ENCODE measurements around the gene NEMP1. TPM values are rescaled to one million over a fixed set of nuclear protein-coding genes. Genes with fewer than 3 reads are reported as not detected.

Gene NEMP1
- polyA plus RNA-seq, 2 of the 4 experiments (the other 2 are of a cell fraction): 12.7 to 28.4 TPM

DNA sequence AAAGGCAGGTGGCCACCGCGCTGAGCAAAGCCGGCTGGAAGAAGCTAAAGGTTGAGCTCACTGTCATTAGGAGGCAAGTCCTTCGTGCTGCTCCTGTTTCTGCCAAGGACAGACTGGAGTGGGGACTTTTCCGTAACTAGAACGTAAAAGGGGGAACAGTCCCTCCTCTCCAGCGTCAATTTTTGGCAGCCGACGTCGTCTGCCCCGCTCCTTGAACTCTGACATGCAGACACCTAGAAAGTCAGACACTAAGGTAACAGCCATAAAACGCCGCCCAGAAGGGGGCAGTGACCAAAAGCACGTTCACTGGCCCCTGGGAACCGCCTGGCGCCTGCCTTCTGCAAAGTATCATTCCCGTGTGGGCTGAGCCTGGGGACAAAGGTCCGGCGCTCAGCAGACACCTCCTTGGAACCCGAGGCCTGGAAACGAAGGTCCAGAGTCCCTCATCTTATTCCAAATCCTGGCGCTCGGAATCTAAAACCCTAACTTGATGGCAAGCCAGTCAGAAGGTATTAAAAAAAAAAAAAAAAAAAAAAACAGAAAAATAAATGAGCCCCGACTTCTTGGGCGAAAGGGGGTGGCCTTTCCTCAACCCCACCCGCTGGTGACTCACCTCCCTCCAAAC, 48.6 kb upstream of the NEMP1 start (continued):
- TF ChIP-seq, protein P1, sequence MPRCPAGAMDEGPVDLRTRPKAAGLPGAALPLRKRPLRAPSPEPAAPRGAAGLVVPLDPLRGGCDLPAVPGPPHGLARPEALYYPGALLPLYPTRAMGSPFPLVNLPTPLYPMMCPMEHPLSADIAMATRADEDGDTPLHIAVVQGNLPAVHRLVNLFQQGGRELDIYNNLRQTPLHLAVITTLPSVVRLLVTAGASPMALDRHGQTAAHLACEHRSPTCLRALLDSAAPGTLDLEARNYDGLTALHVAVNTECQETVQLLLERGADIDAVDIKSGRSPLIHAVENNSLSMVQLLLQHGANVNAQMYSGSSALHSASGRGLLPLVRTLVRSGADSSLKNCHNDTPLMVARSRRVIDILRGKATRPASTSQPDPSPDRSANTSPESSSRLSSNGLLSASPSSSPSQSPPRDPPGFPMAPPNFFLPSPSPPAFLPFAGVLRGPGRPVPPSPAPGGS (IDR thresholded peaks at IDR 0.05): 0 out of 3 replicates have a peak, but pooled peaks have one; percentile 6
- TF ChIP-seq TP53 (CRISPR knock-in tag; IDR thresholded peaks at IDR 0.05): no peak
- 0 out of 2 replicates have a peak, but pooled peaks have one; percentile 10 for TF ChIP-seq RNF2 (IDR thresholded peaks at IDR 0.05; ENCODE audit: borderline replicate concordance, low read depth)
- no peak for TF ChIP-seq RCOR1 (IDR thresholded peaks at IDR 0.05; ENCODE audit: low read depth, low read length)
- peak; percentile 57 for TF ChIP-seq SMC3 (IDR thresholded peaks at IDR 0.05)

DNA sequence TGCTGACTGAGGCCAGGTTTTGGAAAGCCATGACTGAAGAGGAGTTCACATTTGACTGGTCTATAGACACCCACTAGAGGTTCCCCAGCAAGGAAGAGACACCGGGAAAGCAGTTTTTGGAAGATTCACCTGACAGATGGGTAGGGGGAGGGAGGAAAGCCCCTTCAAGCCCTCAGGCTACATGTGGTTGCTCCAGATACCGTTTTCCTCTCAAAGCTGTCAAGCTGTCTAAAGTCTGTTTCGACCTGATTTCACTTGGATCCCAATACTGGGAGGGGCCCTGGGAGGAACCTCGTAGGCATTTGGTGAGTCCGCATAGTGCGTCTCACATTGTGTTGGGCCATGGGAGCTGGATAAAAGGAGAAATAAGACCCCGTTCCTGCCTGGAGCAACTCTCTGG, 48.0 kb upstream of the NEMP1 start:
- POLR2A ChIA-PET: interaction anchor here (0.7 to 2.2 kb wide), 5 partner anchors 15 to 609 kb away, joined by 3 to 20 read pairs (median 4); partner anchors contain the start of genes NACA and STAT6

DNA sequence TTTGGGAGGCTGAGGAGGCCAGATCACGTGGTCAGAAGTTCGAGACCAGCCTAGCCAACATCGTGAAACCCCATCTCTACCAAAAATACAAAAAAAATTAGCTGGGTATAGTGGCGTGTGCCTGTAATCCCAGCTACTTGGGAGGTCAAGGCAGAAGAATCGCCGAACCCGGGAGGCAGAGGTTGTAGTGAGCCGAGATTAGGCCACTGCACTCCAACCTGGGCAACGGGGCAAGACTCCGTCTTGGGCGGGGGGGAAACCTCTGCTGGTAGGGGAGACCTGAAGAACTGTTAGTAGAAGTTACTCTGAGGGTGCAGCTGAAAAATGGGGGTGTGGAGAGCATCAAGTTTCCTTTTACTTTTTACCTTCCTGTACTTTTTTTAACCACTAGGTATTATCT, 47.5 kb upstream of the NEMP1 start:
- no peak for ATAC-seq
- Histone ChIP-seq H3K27ac (no peak overlapping the region), H3K4me3 (no peak overlapping the region), H3K9me3 (peaks cover 4% of the 10 kb centered on the region; the same call in 1 of the 3 replicates), H3K4me1 (peaks cover 23% of the 10 kb centered on the region; the same call in 2 of the 3 replicates), H3K4me2 (no peak overlapping the region)
- no peak for FAIRE-seq
- DNase-seq (ENCODE audit: low read depth in 1 of 2, low spot score in 1 of 2): no peak
- ChIA-PET CTCF (interaction anchor here (1.0 to 20.0 kb wide), 14 partner anchors 10 to 327 kb away, joined by 3 to 1152 read pairs (median 23); partner anchors contain the start of genes LRP1-AS and STAT6), POLR2A (interaction anchor here (0.7 to 0.8 kb wide), 2 partner anchors 47 to 610 kb away, joined by 3 to 4 read pairs; no protein-coding TSS in a partner anchor)
- 75% methylated on average over 11 of the region's 11 CpGs for WGBS (ENCODE audit: missing lambda C conversion rate)
- TF ChIP-seq HOXB5 (CRISPR knock-in tag; IDR thresholded peaks at IDR 0.05) (no peak), CHD4 (IDR thresholded peaks at IDR 0.05; ENCODE audit: borderline replicate concordance) (no peak), RARB (CRISPR knock-in tag; IDR thresholded peaks at IDR 0.05) (no peak)

More for the DNA sequence above, 48.0 kb upstream of the NEMP1 start:
- H3K4me2 ChIP-seq: peak overlapping the region; percentile 90
- ATAC-seq (no peak), DNase-seq (ENCODE audit: low read depth in 1 of 2, low spot score in 1 of 2) (no peak), FAIRE-seq (no peak)
- peak overlapping the region in 1 of 2 experiments; percentile 97; a peak in 4 of 6 replicates for H3K27ac ChIP-seq
- CTCF ChIA-PET: interaction anchor here (0.9 to 20.0 kb wide), 11 partner anchors 8 to 327 kb away, joined by 3 to 1152 read pairs (median 4); partner anchors contain the start of genes LRP1-AS and STAT6
- 71% methylated on average over 7 of the region's 7 CpGs for WGBS (ENCODE audit: missing lambda C conversion rate)
- H3K9me3 ChIP-seq: peaks cover 4% of the 10 kb centered on the region; the same call in 1 of the 3 replicates
- no peak overlapping the region for H3K4me3 ChIP-seq
- peaks cover 23% of the 10 kb centered on the region; the same call in 2 of the 3 replicates for H3K4me1 ChIP-seq
- TF ChIP-seq MYC (IDR thresholded peaks at IDR 0.05; ENCODE audit: borderline replicate concordance, low read length) (no peak), EHF (CRISPR knock-in tag; IDR thresholded peaks at IDR 0.05) (no peak), ESRRA (IDR thresholded peaks at IDR 0.05; ENCODE audit: borderline replicate concordance, low read length) (no peak)

DNA sequence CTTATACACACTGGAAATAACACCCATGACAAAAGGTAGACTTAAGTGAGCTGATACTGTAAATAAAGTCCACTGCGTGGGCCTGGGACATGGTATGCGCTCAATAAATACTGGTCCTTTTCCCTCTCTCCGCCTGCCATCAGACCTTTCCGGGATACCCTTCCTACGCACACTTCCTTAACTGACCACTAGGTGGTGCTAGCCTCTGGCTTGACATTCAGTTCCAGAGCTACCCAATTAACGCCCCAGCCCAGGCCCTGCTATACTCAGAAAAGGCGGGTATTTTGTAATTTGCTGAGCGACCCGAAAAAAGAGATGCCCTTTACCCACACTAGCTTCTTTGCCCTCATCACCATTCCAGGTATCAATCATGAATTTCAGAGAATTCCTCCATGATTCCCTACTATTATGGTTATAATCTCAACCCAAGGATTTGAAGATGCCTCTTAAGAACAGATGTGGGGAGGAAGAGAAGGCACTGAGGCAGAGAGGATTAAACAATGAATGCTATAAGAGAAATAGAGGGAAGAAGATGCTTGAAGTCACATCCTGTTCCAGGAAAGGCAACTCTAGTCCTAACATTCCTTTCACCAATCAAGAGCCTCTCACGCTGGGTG, 45.8 kb upstream of the NEMP1 start:
- 13% methylated on average over 10 of the region's 10 CpGs for WGBS (ENCODE audit: missing lambda C conversion rate)
- ATAC-seq (peak; percentile 46 to 61; a peak in 3 of 6 replicates), DNase-seq (ENCODE audit: low read depth in 1 of 2, low spot score in 1 of 2) (peak; percentile 77 to 84), FAIRE-seq (no peak)
- no peak overlapping the region for H3K4me3 ChIP-seq
- TF ChIP-seq FOSL2 (IDR thresholded peaks at IDR 0.05): no peak
- TF ChIP-seq FOSL2 (CRISPR knock-in tag; IDR thresholded peaks at IDR 0.05): no peak
- TF ChIP-seq, protein P2, sequence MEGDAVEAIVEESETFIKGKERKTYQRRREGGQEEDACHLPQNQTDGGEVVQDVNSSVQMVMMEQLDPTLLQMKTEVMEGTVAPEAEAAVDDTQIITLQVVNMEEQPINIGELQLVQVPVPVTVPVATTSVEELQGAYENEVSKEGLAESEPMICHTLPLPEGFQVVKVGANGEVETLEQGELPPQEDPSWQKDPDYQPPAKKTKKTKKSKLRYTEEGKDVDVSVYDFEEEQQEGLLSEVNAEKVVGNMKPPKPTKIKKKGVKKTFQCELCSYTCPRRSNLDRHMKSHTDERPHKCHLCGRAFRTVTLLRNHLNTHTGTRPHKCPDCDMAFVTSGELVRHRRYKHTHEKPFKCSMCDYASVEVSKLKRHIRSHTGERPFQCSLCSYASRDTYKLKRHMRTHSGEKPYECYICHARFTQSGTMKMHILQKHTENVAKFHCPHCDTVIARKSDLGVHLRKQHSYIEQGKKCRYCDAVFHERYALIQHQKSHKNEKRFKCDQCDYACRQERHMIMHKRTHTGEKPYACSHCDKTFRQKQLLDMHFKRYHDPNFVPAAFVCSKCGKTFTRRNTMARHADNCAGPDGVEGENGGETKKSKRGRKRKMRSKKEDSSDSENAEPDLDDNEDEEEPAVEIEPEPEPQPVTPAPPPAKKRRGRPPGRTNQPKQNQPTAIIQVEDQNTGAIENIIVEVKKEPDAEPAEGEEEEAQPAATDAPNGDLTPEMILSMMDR (IDR thresholded peaks at IDR 0.05): peak; percentile 94
- peak; percentile 86 to 92 for TF ChIP-seq RAD21 (conservative IDR thresholded peaks at IDR 0.05 in 1 of 2, IDR thresholded peaks at IDR 0.05 in 1 of 2)
- peak; percentile 90 for TF ChIP-seq SMC3 (IDR thresholded peaks at IDR 0.05)
- no peak for TF ChIP-seq EHMT2 (IDR thresholded peaks at IDR 0.05; ENCODE audit: low read depth)
- TF ChIP-seq, protein P3, sequence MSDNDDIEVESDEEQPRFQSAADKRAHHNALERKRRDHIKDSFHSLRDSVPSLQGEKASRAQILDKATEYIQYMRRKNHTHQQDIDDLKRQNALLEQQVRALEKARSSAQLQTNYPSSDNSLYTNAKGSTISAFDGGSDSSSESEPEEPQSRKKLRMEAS (IDR thresholded peaks at IDR 0.05): 0 out of 2 replicates have a peak, but pooled peaks have one; percentile 10
- ChIA-PET CTCF (interaction anchor here (0.7 to 20.0 kb wide), 39 partner anchors 8 to 436 kb away, joined by 3 to 1152 read pairs (median 6); partner anchors contain the start of genes LRP1-AS, PTGES3 and STAT6), POLR2A (no interaction called here)
- H3K9me3 ChIP-seq: peaks cover 4% of the 10 kb centered on the region; the same call in 1 of the 3 replicates
- H3K4me1 ChIP-seq: peaks cover 10% of the 10 kb centered on the region; the same call in 2 of the 3 replicates
- H3K4me2 ChIP-seq: no peak overlapping the region
- H3K27ac ChIP-seq: no peak overlapping the region
